ENCODE measurements around the gene BTBD17.
"Not testable (repeated sequence)": the region's sequence is repeated elsewhere in the genome, so short reads cannot be mapped to it uniquely, and the experiment has no call there.

Gene BTBD17, protein sequence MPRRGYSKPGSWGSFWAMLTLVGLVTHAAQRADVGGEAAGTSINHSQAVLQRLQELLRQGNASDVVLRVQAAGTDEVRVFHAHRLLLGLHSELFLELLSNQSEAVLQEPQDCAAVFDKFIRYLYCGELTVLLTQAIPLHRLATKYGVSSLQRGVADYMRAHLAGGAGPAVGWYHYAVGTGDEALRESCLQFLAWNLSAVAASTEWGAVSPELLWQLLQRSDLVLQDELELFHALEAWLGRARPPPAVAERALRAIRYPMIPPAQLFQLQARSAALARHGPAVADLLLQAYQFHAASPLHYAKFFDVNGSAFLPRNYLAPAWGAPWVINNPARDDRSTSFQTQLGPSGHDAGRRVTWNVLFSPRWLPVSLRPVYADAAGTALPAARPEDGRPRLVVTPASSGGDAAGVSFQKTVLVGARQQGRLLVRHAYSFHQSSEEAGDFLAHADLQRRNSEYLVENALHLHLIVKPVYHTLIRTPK

DNA sequence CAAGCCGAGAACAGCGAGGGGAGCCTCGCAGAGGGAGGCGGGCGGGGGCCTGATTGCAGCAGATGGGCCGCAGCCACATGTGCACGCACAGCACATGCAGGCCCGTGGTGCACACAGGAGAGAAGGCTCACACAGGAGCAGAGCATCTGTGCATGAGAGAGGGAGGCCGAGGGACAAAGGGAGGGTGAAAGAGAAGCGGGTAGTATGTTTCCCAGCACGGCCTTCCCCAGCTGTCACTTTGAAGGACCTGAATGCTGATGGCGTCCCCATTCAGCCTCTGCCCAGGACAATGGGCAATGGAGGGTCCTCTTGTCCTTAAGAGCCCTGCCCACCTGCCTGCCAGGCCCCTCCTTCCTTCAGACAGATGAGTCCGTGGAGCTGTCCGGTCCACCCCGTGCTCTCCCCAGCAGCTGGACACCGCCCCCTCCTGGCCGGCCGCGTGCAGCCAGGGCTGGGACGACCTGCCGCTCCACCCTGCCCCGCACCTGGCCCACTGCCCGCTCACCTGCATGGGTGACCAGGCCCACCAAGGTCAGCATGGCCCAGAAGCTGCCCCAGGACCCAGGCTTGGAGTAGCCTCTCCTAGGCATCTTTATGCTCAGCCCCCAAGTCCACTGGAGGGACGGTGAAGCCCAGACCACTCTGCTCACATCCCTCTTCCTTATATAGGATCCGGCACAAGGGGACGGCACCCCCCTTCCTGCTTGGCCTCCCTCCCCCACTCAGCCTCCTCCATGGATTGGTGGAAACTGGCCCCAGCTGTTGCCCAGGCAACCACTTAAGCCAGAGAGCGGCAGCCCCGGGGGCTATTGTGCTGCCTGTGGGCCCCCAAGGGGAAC, at the start of gene BTBD17:
Gene BTBD17, minus strand, starts transcription at position 639 of the 839 bp plus-strand sequence. Its CDS starts 49 bp downstream, at position 590.
- no peaks in the 10 kb centered on the region for H3K9me3 ChIP-seq
- in situ Hi-C loops (cut with MboI; ENCODE audit: low sequenced_read_pairs) = no loop called here
- DNase-seq (ENCODE audit: low spot score in 2 of 2) = peak in 1 of 2 experiments; percentile 74
- peaks cover 15% of the 10 kb centered on the region for H3K27me3 ChIP-seq (ENCODE audit: low read depth)
- H3K4me3 ChIP-seq = no peak within 1 kb of the TSS
- H3K36me3 ChIP-seq (replicated peaks) = no peaks in the 10 kb centered on the region
- no peaks in the 10 kb centered on the region for H3K4me1 ChIP-seq

DNA sequence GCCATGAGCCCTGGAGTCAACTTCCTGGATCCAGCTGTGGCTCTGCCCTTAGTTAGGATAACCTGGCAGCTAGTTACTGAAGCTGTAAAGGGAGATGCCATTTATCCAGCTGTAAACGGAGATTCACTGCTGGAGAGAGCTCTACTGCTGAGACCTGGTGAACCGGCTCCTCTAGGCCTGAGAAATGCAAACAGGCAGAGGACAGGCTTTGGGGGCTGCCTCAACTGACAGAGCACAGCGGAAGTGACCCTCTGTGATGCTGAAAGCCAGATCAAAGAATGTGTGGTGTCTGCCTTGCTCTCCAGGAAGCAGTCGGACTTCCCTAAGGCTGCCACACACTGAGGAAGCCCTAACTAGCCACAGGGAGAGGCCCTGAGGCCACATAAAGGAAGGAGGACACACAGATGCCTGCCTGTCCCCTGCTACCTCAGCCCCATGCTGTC, 48.4 kb upstream of the BTBD17 start:
- H3K27me3 ChIP-seq (ENCODE audit: low read depth) = no peaks in the 10 kb centered on the region
- in situ Hi-C loops (cut with MboI; ENCODE audit: low sequenced_read_pairs) = no loop called here
- H3K36me3 ChIP-seq (replicated peaks) = no peaks in the 10 kb centered on the region
- no peak for DNase-seq (ENCODE audit: low spot score in 2 of 2)
- H3K9me3 ChIP-seq = no peaks in the 10 kb centered on the region
- H3K4me3 ChIP-seq = no peak overlapping the region
- H3K4me1 ChIP-seq = no peaks in the 10 kb centered on the region

DNA sequence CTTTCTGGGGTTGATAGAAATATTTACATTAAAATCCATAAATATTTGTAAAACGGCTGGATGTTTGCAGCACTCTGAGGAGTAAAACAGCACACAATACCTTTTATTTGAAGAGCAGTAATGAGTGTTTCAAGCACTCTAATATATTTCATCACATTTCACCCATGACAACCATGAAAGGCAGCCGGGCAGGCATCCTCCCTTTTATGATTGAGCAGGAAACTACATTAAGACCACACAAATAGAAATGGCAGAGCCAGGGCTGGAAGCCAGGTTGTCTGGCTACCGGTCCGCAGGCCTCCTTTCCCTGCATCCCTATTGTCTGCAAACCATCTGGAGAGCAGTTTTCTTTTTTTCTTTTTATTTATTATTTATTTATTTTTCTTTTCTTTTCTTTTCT, 47.1 kb upstream of the BTBD17 start:
- no peaks in the 10 kb centered on the region for H3K27me3 ChIP-seq (ENCODE audit: low read depth)
- no peaks in the 10 kb centered on the region for H3K4me1 ChIP-seq
- in situ Hi-C loops (cut with MboI; ENCODE audit: low sequenced_read_pairs) = no loop called here
- DNase-seq (ENCODE audit: low spot score in 2 of 2) = no peak
- no peaks in the 10 kb centered on the region for H3K36me3 ChIP-seq (replicated peaks)
- no peaks in the 10 kb centered on the region for H3K9me3 ChIP-seq
- no peak overlapping the region for H3K4me3 ChIP-seq

DNA sequence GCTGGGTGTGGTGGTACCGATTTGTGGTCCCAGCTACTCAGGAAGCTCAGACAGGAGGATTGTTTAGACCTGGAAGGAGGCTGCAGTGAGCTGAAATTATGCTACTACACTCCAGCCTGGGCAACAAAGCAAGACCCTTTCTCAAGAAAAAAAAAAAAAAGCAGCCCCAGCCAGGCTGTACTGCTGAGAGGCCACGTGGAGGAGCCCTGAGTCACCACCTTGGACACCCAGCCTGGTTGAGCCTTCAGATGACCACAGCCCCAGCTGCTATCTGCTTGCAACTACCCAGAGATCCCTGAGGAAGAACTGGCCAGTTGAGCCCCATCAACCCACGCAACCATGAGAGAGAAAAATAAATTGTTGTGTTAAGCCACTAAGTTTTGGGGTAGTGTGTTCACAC, 46.6 kb upstream of the BTBD17 start:
- Histone ChIP-seq H3K36me3 (replicated peaks) (no peaks in the 10 kb centered on the region), H3K9me3 (no peaks in the 10 kb centered on the region), H3K27me3 (ENCODE audit: low read depth) (no peaks in the 10 kb centered on the region), H3K4me1 (no peaks in the 10 kb centered on the region), H3K4me3 (no peak overlapping the region)
- no peak for DNase-seq (ENCODE audit: low spot score in 2 of 2)
- in situ Hi-C loops (cut with MboI; ENCODE audit: low sequenced_read_pairs) = no loop called here

DNA sequence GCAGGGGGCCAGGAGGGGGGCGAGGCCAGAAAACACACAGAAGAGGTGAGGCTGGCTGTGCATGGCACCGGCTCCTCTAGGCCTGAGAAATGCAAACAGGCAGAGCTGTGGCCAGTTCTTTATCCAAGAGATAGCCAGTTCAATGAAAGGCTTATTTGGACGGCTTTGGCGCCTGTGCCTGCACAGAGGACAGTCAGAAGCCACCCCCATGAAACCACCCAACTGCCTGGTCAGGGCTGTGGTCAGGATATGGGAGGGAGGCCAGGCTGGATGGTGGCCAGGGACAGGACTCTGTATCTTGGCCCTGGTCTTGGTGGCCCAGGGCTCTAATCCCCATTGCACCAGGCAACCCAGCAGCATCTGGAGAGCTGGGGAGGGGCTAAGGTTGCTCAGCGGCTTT, 45.7 kb upstream of the BTBD17 start:
- DNase-seq (ENCODE audit: low spot score in 2 of 2) = no peak
- no peak overlapping the region for H3K4me3 ChIP-seq
- H3K27me3 ChIP-seq (ENCODE audit: low read depth) = no peaks in the 10 kb centered on the region
- in situ Hi-C loops (cut with MboI; ENCODE audit: low sequenced_read_pairs) = no loop called here
- no peaks in the 10 kb centered on the region for H3K4me1 ChIP-seq
- H3K36me3 ChIP-seq (replicated peaks) = no peaks in the 10 kb centered on the region
- H3K9me3 ChIP-seq = no peaks in the 10 kb centered on the region

DNA sequence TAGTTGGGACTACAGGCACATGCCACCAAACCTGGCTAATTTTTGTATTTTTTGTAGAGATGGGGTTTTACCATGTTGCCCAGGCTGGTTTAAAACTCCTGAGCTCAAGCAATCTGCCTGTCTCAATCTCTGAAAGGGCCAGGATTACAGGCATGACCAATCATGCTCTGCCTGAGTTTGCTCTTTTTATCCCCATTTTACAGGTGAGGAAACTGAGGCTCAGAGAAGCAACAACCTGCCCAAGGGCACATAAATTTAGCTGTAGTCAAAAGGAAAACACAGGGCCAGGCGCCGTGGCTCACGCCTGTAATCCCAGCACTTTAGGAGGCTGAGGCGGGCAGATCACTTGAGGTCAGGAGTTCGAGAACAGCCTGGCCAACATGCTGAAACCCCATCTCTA, 43.6 kb upstream of the BTBD17 start:
- H3K4me1 ChIP-seq; H3K27me3 ChIP-seq (ENCODE audit: low read depth); H3K4me3 ChIP-seq; H3K9me3 ChIP-seq; DNase-seq (ENCODE audit: low spot score in 2 of 2); H3K36me3 ChIP-seq (replicated peaks); in situ Hi-C loops (cut with MboI; ENCODE audit: low sequenced_read_pairs): not testable (repeated sequence)

DNA sequence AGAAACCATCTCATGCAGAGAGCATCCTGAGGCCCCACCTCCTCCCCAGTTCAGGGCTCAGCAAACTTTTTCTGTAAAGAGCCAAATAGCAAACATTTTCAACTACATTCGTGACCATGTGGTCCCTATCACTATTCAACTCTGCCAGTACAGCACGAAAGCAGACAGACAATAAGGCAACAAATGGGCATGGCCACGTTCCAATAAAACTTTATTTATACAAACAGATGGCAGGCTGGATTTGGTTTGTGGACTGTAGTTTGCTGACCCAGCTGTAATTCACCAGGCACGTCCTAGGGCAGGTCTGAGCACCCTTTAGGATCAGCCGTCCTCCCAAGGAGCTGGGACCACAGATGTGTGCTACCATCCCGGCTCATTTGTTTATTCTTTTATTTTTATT, 43.1 kb upstream of the BTBD17 start:
- H3K4me3 ChIP-seq = no peak overlapping the region
- no peaks in the 10 kb centered on the region for H3K27me3 ChIP-seq (ENCODE audit: low read depth)
- in situ Hi-C loops (cut with MboI; ENCODE audit: low sequenced_read_pairs) = no loop called here
- H3K36me3 ChIP-seq (replicated peaks) = no peaks in the 10 kb centered on the region
- no peaks in the 10 kb centered on the region for H3K4me1 ChIP-seq
- DNase-seq (ENCODE audit: low spot score in 2 of 2) = no peak
- H3K9me3 ChIP-seq = no peaks in the 10 kb centered on the region

DNA sequence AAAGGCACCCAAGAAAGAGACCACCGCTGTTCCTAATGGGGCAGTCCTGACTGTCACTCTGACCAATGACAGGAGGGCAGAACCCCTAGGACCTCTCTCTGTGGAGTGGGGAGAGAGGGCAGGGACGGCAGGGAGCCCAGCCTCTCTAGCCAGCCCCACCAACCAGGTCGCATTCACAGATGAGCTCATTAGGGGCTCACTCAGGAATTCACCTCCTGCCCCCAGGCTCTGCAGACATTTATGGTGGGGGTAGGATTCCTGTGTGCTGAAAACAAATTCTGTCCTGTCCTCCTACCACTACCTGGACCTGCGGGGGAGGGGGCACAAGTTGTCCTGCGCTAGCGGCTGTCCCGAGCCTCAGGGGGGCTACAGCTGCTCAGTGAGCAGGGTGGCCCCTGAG, 42.5 kb upstream of the BTBD17 start:
- DNase-seq (ENCODE audit: low spot score in 2 of 2) = no peak
- no peaks in the 10 kb centered on the region for H3K36me3 ChIP-seq (replicated peaks)
- H3K27me3 ChIP-seq (ENCODE audit: low read depth) = no peaks in the 10 kb centered on the region
- no peaks in the 10 kb centered on the region for H3K4me1 ChIP-seq
- H3K4me3 ChIP-seq = no peak overlapping the region
- in situ Hi-C loops (cut with MboI; ENCODE audit: low sequenced_read_pairs) = no loop called here
- H3K9me3 ChIP-seq = no peaks in the 10 kb centered on the region

DNA sequence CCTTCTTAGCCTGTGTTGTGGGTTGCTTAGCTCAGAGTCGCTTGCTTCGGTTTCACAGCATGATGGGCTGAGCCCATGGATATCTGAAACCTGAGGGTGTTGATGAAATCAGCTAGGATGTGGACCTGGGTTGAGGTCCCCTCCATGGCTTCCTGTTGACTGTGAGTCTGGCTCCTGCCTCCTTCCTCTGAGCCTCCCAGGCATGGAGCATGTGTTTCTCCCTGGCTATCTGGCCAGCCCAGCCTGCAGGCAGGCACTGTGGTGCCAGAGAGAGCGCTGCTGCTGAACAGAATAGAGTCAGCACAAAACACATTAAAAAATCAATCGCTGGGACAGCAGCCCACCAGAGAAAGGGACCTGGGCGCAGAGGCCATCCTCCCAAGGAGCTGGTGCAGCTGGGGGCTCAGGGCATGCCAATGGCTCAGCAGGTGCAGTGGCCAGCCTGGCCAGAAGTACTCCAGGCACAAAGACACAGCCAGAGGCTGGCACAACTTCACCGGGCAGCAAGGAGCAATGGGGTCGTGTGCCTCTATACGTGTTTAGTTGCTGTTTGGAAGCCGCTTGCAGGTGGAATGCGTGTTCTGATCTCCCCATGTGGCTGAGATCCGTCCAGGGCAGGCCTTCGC, 42.0 kb upstream of the BTBD17 start:
- DNase-seq (ENCODE audit: low spot score in 2 of 2) = no peak
- Histone ChIP-seq H3K9me3 (no peaks in the 10 kb centered on the region), H3K4me1 (no peaks in the 10 kb centered on the region), H3K36me3 (replicated peaks) (no peaks in the 10 kb centered on the region), H3K27me3 (ENCODE audit: low read depth) (no peaks in the 10 kb centered on the region), H3K4me3 (no peak overlapping the region)
- in situ Hi-C loops (cut with MboI; ENCODE audit: low sequenced_read_pairs) = no loop called here

DNA sequence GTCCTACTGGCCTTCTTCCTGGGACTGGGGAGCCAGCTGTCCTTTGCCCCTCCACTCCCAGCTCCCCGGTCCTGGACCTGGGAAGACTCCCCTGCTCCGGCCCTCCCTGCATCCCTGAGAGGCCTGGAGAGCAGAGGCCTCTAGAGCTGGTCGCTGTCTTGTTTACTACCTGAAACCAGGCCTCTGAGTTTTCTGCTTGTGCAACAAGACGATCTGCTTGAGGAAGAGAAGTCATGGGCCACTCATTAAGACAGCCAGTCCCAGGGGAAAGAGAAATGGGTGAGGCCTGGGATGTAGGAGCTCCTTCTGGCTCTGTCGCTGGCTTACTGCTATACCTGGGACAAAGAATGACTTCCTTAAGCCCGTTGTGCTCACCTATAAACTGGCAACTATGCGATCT, 40.4 kb upstream of the BTBD17 start:
- H3K27me3 ChIP-seq (ENCODE audit: low read depth) = no peaks in the 10 kb centered on the region
- no peak for DNase-seq (ENCODE audit: low spot score in 2 of 2)
- H3K4me1 ChIP-seq = no peaks in the 10 kb centered on the region
- no peak overlapping the region for H3K4me3 ChIP-seq
- no peaks in the 10 kb centered on the region for H3K36me3 ChIP-seq (replicated peaks)
- no peaks in the 10 kb centered on the region for H3K9me3 ChIP-seq
- in situ Hi-C loops (cut with MboI; ENCODE audit: low sequenced_read_pairs) = no loop called here

DNA sequence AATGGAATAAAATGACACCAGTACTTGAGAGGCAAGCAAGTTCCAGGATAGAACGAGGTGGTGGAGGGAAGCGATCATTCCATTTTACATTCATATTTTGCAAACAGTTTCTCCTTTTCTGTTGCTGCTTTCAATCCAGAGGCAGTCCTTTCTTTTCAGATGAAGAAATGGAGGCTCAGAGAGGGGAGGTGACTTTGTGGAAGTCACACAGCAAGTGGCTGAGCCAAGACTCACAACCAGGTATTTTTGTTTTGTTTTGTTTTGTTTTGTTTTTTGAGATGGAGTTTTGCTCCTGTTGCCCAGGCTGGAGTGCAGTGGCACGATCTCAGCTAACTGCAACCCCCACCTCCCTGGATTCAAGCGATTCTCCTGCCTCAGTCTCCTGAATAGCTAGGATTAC, 34.9 kb upstream of the BTBD17 start:
- in situ Hi-C loops (cut with MboI; ENCODE audit: low sequenced_read_pairs) = no loop called here
- no peaks in the 10 kb centered on the region for H3K4me1 ChIP-seq
- no peak for DNase-seq (ENCODE audit: low spot score in 2 of 2)
- H3K27me3 ChIP-seq (ENCODE audit: low read depth) = no peaks in the 10 kb centered on the region
- no peaks in the 10 kb centered on the region for H3K36me3 ChIP-seq (replicated peaks)
- no peaks in the 10 kb centered on the region for H3K9me3 ChIP-seq
- H3K4me3 ChIP-seq = no peak overlapping the region

DNA sequence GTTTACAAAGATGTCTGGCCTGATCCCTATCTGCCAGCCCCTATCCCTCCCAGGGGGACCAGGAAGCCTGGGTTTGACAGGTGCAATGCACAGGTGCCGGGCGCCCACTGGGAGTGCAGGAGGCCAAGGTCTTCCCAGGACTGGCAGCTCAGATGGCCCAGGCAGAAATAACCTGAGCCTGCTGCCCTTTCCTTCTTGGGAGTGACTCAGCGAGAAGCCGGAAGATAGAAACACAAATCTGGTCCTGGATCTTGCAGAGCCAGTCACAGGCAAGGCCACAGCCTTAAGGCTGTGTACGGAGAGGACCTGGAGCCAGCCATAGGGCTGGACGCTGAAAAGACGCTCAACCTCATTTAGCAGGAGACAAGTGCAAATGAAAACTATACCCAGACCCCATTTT, 33.3 kb upstream of the BTBD17 start:
- no peak for DNase-seq (ENCODE audit: low spot score in 2 of 2)
- Histone ChIP-seq H3K9me3 (no peaks in the 10 kb centered on the region), H3K4me3 (no peak overlapping the region), H3K4me1 (no peaks in the 10 kb centered on the region), H3K27me3 (ENCODE audit: low read depth) (no peaks in the 10 kb centered on the region), H3K36me3 (replicated peaks) (no peaks in the 10 kb centered on the region)
- in situ Hi-C loops (cut with MboI; ENCODE audit: low sequenced_read_pairs) = no loop called here

DNA sequence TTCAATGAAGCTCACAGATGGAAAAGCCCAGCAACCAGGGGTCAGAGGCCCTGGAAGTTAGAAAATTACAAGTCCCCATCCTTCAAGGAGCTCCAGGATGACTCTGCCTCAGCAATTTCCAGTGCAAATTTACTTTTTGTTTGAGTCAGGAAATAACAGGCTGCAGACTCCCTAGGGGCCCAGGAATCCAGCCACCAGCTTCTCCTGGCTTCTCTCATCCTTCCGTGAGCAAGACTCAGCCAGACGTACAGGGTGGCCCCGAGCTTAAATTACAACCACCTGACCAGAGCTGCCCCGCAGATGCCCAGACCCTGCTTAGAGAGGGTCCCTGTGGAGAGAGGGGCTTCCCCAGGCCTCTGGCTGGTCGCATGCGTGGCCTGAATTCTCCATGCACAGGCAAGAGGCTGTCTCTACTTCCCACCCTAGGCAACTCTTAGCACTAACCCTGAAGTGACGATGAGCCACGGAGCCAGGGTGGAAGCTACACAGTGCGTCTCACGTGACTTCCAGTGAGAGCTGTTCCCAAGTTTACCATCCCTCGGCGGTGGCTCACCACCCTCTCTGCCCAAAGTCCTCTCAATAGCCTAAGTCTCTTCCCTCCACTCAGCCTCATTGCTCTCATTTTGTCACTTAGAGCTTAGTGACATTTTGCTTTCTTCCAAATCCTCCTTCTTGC, 32.7 kb upstream of the BTBD17 start:
- no peaks in the 10 kb centered on the region for H3K9me3 ChIP-seq
- no peak for DNase-seq (ENCODE audit: low spot score in 2 of 2)

More for the DNA sequence above, 32.7 kb upstream of the BTBD17 start:
- H3K36me3 ChIP-seq (replicated peaks) = no peaks in the 10 kb centered on the region
- H3K27me3 ChIP-seq (ENCODE audit: low read depth) = no peaks in the 10 kb centered on the region
- in situ Hi-C loops (cut with MboI; ENCODE audit: low sequenced_read_pairs) = no loop called here
- H3K4me3 ChIP-seq = no peak overlapping the region
- H3K4me1 ChIP-seq = no peaks in the 10 kb centered on the region

All from HAP-1 (cell line).